K562 (cell line): ENCODE measurements around the gene HMGB3. TPM values are rescaled to one million over a fixed set of nuclear protein-coding genes. Genes with fewer than 3 reads are reported as not detected.

Source experiments
- CBFB ChIP-seq: sonication (generic); formaldehyde crosslinking; IDR thresholded peaks from 2 replicates; pipeline ENCODE4 v1.4.0; 2020; ENCODE audit warnings: mild to moderate bottlenecking, missing genetic modification reagents
- CEBPZ ChIP-seq: fragments of 150-350 bp; IDR thresholded peaks from 2 replicates; pipeline ENCODE4 v1.6.1; 2014; ENCODE audit warnings: low read depth, mild to moderate bottlenecking, low read length, borderline replicate concordance
- CHD2 ChIP-seq: IDR thresholded peaks from 2 replicates; pipeline ENCODE4 v1.6.1; 2011; ENCODE audit warnings: low read depth, low read length
- E2F1 ChIP-seq: sonication (generic); formaldehyde crosslinking; IDR thresholded peaks from 2 replicates; pipeline ENCODE4 v1.8.1; 2023; ENCODE audit warnings: mild to moderate bottlenecking, missing genetic modification reagents, moderate library complexity
- E2F4 ChIP-seq: sonication (generic); formaldehyde crosslinking; IDR thresholded peaks from 2 replicates; pipeline ENCODE4 v1.8.0; 2022; ENCODE audit warnings: mild to moderate bottlenecking, low read depth, missing genetic modification reagents
- FOXA3 ChIP-seq, 2 experiments: fragments of 450-650 bp in 1 of 2; sonication (generic) in 1 of 2; formaldehyde crosslinking; IDR thresholded peaks in 1 of 2; conservative IDR thresholded peaks in 1 of 2; 2 replicates each; pipeline versions ENCODE4 v1.4.0 to v1.8.0; 2020 to 2022; ENCODE audit warnings: mild to moderate bottlenecking in 2 of 2, missing genetic modification reagents in 1 of 2
- FOXO4 ChIP-seq: fragments of 450-650 bp; formaldehyde crosslinking; IDR thresholded peaks from 2 replicates; pipeline ENCODE4 v1.4.0; 2020; ENCODE audit warnings: mild to moderate bottlenecking, moderate library complexity
- MBD2 ChIP-seq: sonication (generic); IDR thresholded peaks from 2 replicates; pipeline ENCODE4 v1.6.1; 2016; ENCODE audit warnings: low read depth, borderline replicate concordance
- NRF1 ChIP-seq, 2 experiments: fragments of 450-650 bp; IDR thresholded peaks in 1 of 2; conservative IDR thresholded peaks in 1 of 2; 2 replicates each; pipeline ENCODE4 v1.6.1; 2014; ENCODE audit warnings: mild to moderate bottlenecking in 2 of 2
- POLR2H ChIP-seq: IDR thresholded peaks from 2 replicates; pipeline ENCODE4 v1.6.1; 2016; ENCODE audit warnings: missing genetic modification characterization, low read depth, mild to moderate bottlenecking, control low read depth, missing compliant biosample characterization, moderate library complexity
- PRMT5 ChIP-seq: sonication (generic); formaldehyde crosslinking; IDR thresholded peaks from 2 replicates; pipeline ENCODE4 v1.5.0; 2020; ENCODE audit warnings: missing genetic modification reagents
- SMAD2 ChIP-seq: fragments of 150-350 bp; IDR thresholded peaks from 2 replicates; pipeline ENCODE4 v1.6.1; 2014; ENCODE audit warnings: low read depth, mild to moderate bottlenecking, low read length
- SMARCE1 ChIP-seq: fragments of 450-650 bp; IDR thresholded peaks from 2 replicates; pipeline ENCODE4 v1.7.1; 2016; ENCODE audit warnings: mild to moderate bottlenecking
- SRSF9 ChIP-seq: fragments of 200-400 bp; formaldehyde crosslinking; IDR thresholded peaks from 2 replicates; pipeline ENCODE4 v1.6.1; 2017; ENCODE audit warnings: low read depth, low read length, borderline replicate concordance
- SUPT5H ChIP-seq: fragments of 450-650 bp; IDR thresholded peaks from 2 replicates; pipeline ENCODE4 v1.6.1; 2016
- ZBTB7A ChIP-seq: IDR thresholded peaks from 2 replicates; pipeline ENCODE4 v1.6.1; 2011; ENCODE audit warnings: low read depth, mild to moderate bottlenecking, low read length, moderate library complexity, borderline replicate concordance; ENCODE audit not compliant: control insufficient read depth
- polyA plus RNA-seq, 8 experiments: library from polyadenylated mRNA; depleted of rRNA in 4 of 8; stranded (reverse) in 5 of 8; unstranded in 3 of 8; fragments of >200 nt; fragmentation: Nextera tagmentation in 2 of 8; fragmentation: Illumina TruSeq in 1 of 8; extraction: Ambion mirVana in 2 of 8; extraction: Trizol in 1 of 8; gene quantifications; 2 replicates each; pipeline versions ENCODE4 v1.2.1 to v1.2.3, GENCODE V29; 2011 to 2014; ENCODE audit warnings: inconsistent platforms in 1 of 8, missing spikeins in 1 of 8
- total RNA-seq, 7 experiments: library from RNA; depleted of rRNA in 6 of 7; stranded (reverse); fragments of >200 nt in 6 of 7; fragmentation: Illumina TruSeq in 2 of 7; extraction: Trizol in 2 of 7; gene quantifications; 2 replicates each; pipeline versions ENCODE4 v1.2.1 to v1.2.3, GENCODE V29; 2011 to 2021; ENCODE audit warnings: low replicate concordance in 1 of 7
- TF ChIP-seq, protein P1 (sequence below): fragments of 450-650 bp; IDR thresholded peaks from 2 replicates; pipeline ENCODE4 v1.7.1; 2018; ENCODE audit warnings: mild to moderate bottlenecking, low read depth; ENCODE audit not compliant: partially characterized antibody

The HMGB3 gene
- total and polyA plus RNA-seq, 9 of the 15 experiments (the other 6 are each of a cell fraction or from before 2014, with no cell fraction given) = 36.7 to 168 (median 117) TPM

DNA sequence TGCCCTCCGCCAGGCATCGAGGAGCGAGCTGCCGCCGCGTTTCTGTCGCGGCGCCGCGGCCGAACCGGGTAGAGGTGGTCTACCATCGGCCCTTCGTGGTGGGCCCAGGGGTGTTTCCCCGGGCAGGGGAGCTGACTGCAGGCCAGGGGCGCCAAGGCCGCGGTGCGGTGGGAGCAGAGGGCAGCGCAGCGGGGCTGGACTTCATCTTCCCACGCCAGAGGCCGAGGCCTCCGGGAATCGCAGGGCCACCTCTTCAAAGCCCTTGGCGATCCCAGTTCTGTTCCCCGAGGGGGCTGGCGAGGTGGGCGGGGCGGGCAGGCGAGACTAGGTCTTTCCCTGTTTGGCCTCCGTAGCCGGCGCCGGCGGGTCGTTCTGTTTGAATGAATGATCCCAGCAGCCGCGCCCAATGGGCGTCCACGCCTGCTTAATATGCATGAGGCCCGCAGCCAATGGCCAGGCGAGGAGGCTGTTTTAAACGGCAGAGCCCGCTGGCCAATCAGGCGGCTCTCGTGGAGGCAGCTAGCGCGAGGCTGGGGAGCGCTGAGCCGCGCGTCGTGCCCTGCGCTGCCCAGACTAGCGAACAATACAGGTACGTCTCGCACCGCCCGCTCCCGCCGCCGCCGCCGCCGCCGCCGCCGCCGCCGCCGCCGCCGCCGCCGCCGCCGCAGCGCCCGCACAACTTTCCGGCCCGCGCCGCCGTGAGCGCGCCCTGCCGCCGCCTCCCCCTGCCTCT lies at the start of gene HMGB3 (continued):
- TF ChIP-seq E2F4 (CRISPR knock-in tag) (peak; percentile 71; the same call in 1 of the 2 replicates), CEBPZ (no peak), NRF1 (conservative IDR thresholded peaks at IDR 0.05 in 1 of 2, IDR thresholded peaks at IDR 0.05 in 1 of 2) (peak; percentile 61 to 71; a peak in 3 of 4 replicates), SRSF9 (no peak), SMARCE1 (no peak), POLR2H (tag) (peak; percentile 63), E2F1 (CRISPR knock-in tag) (no peak), ZBTB7A (peak; percentile 51; the same call in 1 of the 2 replicates), CHD2 (peak; percentile 94), SUPT5H (0 out of 2 replicates have a peak, but pooled peaks have one; percentile 43), PRMT5 (no peak), FOXA3 (CRISPR knock-in tag; conservative IDR thresholded peaks at IDR 0.05 in 1 of 2, IDR thresholded peaks at IDR 0.05 in 1 of 2) (no peak), FOXO4 (CRISPR knock-in tag) (no peak), CBFB (no peak), MBD2 (peak; percentile 28; the same call in 1 of the 2 replicates), SMAD2 (no peak)
- TF ChIP-seq, protein P1, sequence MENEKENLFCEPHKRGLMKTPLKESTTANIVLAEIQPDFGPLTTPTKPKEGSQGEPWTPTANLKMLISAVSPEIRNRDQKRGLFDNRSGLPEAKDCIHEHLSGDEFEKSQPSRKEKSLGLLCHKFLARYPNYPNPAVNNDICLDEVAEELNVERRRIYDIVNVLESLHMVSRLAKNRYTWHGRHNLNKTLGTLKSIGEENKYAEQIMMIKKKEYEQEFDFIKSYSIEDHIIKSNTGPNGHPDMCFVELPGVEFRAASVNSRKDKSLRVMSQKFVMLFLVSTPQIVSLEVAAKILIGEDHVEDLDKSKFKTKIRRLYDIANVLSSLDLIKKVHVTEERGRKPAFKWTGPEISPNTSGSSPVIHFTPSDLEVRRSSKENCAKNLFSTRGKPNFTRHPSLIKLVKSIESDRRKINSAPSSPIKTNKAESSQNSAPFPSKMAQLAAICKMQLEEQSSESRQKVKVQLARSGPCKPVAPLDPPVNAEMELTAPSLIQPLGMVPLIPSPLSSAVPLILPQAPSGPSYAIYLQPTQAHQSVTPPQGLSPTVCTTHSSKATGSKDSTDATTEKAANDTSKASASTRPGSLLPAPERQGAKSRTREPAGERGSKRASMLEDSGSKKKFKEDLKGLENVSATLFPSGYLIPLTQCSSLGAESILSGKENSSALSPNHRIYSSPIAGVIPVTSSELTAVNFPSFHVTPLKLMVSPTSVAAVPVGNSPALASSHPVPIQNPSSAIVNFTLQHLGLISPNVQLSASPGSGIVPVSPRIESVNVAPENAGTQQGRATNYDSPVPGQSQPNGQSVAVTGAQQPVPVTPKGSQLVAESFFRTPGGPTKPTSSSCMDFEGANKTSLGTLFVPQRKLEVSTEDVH = no peak
